Measurements from ENCODE around the gene AKT1.
A peak's percentile ranks its signal among the peaks of the same experiment; 100 is the strongest.

Gene AKT1

DNA sequence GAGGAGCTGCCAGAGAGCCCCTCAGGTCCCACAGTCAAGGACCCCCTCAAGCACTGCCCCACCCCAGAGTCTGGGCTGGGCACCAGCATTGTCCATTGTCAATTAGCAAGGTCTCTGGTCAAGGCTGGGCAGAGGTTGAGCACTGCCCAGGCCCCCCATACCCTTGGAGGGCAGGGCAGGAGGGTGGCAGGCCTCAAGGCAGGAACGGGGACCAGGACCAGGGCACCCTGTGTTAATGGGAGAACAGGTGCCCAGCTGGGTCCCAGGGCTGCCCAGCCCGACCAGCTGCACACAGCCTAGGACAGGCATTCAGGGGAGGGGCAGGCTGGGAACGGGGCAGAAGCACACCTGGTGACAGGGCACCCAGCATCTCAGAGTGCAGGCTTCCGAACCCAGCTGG is 24.2 kb downstream of the AKT1 start:
- DNase-seq, result no peak

DNA sequence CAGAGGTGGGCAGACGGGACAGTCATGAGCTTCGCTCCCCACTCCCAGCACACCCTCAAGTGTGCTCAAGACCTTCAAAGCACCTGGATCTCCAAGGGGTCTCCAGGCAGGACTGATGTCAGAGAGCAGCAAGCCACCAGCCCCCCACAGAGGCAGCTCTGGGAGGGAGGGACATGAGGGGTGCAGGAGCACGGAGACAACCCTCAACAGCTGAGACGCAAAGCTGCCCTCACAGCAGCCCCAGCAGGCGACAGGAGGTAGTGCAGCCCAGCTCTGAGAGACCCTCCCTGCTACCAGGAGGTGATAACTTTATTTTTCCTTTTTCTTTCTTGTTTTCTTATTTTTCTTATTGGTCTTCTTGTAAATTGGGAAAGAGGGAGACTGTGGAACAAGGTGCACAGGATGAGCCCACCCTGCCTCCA is 24.7 kb downstream of the AKT1 start:
- DNase-seq, result no peak

DNA sequence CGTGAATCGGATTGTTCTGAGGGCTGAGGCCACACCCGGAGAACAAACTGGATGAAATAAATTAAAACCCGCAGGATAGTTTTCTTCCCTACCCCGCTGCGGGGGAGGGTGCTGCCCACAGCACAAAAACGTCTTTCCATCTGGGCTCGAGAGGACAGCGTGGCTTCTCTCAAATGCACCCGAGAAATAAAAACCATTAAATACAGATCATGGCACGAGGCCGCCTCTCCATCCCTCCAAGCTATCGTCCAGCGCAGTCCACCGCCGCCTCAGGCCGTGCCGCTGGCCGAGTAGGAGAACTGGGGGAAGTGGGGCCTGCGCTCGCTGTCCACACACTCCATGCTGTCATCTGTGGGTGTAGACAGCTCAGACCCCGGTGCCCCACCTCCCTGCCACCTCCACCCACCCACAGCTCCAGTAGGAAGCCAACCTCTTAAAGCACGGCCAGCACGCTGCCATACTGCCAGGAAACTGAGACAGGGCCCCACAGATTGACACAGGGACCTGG is 25.4 kb downstream of the AKT1 start:
- DNase-seq, result no peak

DNA sequence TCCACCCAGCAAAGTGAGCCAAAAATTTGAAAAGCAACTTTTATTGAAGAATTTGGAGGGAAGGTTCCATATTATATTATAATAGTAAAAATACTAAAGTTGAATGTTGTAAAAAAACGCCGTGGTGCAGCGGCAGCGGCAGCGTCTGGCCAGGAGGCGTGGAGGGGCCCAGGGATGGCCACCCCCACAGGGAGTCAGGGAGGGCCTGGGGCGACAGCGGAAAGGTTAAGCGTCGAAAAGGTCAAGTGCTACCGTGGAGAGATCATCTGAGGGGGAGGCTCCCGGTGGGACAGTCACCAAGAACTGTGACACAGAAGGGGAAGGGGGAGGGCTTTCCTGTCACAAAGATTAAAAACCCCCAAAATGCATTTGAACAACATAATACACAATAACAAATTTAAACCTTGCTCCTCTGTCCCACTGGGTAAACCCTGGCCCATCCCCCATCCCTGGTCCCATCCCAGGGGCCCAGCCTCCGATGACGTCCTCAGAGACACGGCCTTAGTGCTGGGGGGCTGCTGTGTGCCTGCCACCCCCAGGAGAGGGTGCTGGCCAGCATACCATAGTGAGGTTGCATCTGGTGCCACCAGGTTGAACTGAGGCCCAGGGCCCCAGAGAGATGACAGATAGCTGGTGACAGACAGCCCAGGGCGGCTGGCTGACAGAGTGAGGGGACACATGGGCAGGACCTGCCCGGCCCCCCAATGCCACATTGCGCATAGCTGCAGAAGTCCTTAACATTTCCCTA is 26.1 kb downstream of the AKT1 start:
- DNase-seq, result no peak

DNA sequence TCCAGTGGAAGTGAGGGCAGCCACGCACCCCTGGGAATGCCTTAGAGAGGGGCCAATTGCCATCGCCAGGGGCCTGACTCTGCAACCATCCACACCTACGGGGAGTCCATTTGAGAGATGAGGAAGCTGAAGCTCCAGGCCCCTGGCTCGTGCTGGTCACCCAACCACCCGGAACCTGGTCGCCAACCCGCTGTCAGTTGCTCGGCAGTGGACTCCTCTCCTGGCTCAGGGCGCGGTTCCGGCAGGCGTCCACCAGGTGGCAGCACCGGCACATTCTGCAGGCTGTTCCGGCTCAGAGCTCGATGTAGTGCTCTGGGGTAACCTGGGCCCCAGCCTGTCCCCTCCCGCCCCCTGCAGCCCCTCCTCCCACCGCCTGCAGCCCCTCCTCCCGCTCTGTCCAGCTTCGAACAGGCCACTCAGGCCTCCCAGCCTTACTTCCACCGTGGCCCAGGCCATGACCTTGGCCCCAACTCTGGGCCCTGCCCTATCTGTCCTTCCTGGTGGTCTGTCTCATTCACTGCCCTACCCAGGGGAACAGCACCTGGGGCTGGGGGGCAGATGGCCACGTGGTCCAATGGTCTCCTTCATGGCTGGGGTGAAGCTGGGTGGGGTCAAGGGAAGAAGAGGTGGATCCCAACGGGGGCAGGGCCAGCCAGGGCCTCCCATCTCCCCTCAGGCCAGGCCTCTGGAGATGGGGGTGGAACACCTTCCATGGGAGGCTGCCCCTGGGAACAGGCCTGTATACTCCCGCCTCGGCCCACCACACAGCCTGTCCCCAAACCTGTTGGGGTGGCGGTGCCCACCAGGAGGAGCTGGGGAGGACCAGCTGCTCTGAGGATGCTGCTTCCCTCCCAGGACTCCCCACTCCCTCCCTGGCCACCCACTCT is 26.9 kb downstream of the AKT1 start:
- DNase-seq, result peak; percentile 57

DNA sequence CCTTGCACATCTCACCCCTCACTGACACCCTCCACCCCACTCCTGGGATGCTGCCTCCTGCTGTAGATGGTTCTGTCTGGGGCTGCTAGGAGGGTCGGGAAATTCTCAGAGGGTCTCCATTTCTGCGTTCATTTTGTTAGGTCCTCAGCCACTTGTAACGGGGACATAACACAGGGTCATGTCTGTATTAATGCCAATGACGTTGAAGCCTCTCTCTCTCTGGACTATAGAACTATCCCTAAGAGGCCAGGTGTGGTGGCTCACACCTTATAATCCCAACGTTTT is 28.0 kb downstream of the AKT1 start:
- no peak for DNase-seq

DNA sequence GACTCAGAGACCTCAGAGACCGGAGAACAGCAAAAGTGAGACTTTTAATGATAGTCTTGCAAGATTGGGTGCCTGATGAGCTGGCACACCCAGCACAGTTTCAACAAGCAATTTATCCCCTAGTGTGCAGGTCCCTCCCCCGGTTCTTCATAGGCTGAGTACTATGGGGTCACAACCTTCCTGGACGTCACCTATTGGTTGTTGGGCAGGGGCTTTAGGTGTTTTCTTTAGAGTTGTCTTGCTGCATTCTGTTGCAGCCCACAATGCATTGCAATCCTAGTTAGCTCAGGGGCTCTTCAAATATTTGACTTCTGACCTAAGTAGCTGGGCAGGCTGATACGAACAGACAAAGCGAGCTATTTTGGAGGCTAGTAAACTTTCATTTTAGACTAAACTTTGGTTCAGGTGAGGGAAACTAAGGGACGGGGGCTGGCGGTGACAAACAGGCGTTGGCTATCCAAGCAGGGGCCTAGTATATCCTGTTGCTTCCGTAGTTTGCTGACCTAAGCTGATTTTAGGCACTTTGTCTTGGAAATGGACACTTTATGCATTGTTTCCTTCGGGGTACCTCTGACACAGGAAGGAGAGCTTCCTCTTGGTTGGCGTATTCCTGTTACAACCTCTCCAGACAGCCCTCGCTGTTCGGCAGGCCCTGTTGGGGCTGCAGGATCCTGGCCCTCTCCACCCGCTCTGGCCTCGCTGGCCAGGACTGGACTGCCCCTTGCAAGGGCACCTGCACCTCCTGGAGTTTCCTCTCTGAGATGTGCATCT is 28.5 kb downstream of the AKT1 start:
- DNase-seq, result no peak

DNA sequence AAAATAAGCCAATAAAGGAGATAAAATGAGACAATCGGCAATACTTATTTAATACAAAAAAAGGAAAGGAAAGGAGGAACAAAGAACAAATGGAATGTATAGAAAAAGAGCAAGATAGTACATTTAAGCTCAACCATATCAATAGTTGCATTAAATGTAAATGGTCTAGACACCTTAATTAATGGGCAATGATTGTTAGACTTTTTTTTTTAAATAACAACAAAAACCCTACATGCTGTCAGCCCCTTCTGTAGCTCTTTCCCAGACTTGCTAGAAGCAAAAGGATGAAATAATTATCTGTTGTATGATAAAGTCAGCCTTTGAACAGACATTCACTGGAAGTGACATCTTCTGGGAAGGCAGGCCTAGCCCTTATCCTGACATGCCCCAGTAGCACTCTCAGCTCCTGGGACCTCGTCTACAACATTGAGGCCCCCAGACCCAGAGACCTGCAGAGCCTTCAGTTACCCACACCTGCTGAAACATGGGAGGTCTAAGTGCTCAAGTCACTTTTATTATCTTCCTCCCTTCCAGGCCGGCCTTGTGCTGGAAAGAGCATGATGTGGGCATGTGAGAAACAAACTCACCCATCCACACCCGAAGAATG is 29.2 kb downstream of the AKT1 start:
- DNase-seq, result no peak

DNA sequence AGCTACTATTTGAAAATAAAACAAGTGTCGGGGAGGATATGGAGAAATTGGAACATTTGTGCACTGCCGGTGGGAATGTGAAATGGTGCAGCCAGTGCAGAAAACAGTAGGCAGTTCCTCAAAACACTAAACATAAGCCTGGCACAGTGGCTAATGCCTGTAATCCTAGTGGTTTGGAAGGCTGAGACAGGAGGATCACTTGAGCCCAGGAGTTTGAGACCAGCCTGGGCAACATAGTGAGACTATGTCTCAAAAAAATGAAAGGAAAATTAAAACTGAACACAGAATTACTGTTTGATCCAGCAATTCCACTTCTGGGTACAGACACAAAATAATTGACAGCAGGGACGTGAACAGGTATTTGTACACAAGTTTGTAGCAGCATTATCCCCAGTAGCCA is 30.0 kb downstream of the AKT1 start:
- DNase-seq, result no peak

DNA sequence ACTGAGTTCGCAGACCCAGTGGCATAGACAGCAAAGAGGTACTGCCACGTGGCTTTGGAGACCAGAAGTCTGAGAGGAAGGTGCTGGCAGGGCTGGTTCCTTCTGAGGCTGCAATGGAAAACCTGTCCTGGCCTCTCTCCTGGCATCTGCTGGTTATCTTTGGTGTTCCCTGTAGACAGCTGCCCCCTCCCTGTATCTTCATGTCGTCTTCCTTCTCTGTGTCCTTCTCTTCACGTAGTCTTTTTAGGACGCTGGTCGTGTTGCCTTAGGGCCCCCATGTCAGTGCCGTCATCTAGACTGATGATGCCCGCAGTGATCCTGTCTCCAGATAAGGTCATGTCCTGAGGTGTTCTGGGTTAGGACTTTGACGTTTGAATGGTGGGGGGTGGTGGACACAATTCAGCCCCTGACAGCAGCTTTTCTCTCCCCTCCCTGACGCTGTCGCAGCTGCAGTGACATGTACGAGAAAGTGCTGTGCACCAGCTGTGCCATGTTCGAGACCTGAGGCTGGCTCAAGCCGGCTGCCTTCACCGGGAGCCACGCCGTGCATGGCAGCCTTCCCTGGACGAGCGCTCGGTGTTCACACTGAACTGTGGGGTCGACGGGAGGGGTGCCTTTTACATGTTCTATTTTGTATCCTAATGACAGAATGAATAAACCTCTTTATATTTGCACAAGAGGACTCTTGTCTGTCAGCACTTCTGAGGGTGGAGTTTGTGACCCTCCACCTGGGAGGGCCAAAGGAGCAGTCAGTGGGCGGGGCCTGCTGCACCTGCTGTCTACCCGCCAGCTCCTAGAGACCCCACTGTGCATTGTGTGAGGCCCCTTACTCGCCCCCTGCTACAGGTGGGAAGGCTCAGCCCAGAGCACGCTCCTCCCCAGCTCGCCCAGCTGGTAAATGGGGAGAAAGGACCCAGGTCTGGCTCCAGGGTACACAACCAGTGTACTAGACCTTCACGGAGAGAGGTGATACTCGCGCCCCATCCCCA is 36.3 kb downstream of the AKT1 start:
- DNase-seq, result no peak

DNA sequence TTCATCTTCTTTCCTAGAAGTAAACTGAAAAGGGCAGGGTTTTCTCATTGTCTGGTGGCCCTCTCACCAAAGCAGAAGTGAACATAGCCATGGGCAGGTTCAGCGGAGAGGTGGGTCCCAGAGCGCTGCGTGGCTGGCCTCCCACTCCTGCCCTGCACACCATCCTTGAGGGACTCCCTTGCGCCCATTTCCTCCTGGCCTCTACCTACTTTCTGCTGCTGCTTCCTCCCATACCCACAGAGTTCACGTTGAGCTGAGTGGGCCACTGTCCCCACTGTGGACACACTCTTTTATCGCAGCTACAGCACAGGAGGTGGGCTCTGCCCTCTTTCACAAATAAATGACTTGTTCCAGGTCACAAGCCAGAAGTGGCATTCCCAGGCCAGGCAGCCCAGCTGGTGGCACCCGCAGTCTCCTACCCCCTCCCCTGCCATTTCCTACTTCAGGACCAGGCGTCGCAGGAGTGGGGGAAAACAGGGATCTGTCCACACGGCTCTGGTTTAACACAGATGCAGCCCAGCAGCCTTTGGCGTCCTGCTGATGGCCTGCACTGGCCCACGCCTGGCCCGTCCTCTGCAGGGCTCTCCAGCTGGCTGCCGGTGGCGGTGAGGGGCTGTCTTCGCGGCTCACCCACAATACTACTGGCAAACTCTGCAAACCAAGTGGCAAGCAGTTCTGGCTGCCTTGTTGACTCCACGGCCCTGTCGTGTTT is 37.7 kb downstream of the AKT1 start:
- DNase-seq, result no peak

DNA sequence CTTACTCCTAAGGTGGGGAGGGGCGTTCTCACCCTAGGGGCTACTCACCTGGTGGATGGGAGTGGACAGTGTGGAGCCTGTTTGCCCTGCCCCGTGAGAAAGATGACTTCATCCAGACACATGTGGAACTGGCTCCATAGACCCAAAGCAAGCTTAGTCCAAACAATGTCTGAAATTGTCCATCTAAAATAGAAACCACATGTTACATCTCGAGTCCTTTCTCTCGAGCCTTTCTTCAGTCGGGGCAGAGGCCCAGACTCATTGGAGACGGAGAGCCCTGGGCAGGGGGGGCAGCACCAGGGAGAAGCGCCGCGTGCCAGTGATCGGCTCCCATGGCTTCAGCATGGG is 38.3 kb downstream of the AKT1 start:
- DNase-seq, result no peak

DNA sequence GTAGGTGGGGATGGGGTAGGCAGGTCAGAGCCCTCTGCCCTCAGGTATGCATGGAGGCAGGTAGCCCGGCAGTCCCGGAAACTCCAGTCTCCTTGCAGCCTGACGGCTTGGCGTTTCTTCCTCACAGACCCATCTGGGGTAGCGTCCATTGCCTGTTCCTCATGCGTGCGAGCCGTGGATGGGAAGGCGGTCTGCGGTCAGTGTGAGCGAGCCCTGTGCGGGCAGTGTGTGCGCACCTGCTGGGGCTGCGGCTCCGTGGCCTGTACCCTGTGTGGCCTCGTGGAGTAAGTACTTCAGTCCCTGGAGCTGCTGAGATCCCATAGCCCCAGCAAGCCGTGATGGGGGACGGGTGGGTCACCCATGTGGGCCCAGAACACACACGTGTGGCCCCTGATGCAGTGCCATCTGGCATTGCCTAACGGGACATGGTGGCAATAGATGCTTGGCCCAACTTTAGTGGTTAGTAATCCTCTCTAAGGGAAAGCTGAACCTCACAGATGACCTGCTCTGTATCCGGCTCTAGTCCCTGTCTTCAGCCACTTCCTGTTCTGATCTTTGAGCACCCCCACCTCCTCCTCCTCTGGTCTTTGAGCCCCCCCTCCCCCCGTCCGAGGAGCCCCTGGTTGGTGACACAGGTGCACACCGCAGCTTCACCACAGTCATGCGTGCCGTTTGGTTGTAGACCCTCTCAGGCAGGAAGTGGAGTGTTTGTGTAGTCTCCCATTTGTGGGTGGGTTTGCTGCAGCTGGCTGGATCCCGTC is 38.9 kb downstream of the AKT1 start:
- DNase-seq, result no peak

DNA sequence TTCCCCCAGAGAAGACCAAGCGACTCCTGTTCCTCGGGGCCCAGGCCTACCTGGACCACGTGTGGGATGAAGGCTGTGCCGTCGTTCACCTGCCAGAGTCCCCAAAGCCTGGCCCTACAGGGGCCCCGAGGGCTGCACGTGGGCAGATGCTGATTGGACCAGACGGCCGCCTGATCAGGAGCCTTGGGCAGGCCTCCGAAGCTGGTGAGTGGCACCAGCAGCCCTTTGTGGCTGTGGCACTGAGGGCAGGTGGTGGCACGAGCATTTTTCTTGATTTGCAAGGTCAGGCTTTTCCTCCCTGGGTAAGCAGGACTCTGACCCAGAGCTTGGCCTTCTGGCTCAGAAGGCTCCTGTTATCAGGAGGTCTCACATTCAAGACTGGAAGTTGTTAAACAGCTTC is 39.9 kb downstream of the AKT1 start:
- DNase-seq, result no peak

DNA sequence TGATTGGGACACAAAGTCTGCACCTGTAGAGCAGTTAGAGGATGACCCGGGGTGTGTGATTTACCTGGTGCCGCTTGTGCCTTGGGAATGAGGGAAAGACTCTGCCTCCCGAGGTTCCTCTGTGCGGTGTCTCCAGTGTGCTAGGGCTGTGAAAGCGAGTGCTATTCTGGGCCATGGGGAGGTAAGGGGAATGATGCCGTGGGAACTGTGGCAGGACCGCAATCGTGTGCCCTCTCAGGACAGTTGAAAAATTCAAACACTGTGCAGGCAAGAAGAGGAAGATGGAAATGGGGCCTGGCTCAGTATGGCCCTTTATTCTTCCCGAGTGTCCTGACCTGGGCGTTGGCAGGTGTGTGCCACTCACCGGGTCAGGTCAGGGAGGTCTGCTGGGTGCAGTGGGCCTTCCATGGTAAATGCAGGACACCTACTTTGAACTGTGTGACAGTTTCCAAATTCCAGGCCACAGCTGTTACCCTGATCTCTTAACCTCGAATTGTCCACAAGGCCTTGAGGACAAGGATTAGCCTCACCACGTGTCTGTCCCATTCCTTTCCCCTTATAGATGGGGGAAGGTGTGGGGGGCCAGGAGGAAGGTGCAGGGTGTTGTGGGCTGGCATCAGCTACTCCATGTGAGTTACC is 41.2 kb downstream of the AKT1 start:
- DNase-seq, result no peak

DNA sequence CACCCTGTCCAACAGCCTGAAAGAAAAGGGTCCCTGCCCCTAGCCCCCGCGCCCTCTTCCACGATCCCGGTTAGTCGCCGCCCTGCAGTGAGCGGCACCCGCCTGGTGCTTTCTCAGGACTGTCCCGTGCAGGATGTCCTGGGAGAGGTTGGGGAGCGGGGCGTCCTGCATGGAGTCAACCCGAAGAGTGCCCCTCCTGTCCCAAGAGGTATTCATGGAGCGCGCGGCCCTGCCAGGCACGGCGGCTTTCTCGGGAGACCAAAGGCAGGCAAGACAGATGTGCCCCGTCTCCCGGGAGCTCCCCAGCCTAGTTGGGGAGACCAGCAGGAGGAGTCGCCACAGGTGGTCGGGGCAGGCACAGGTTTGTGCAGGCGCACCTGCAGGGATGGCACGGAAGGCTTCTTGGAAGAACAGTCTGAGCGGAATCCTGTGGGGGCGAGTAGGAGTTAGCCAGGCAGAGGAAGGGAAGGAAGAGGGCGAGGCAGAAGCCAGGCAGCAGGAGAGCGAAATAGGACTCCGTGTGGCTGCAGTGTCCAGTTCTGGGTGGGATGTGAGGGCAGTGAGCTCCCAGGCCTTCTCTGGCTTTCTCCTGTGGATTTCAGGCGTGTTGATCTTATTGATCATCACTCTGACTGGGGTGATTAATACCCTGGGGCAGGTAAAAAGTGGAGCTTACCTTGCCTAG is 41.9 kb downstream of the AKT1 start:
- no peak for DNase-seq

DNA sequence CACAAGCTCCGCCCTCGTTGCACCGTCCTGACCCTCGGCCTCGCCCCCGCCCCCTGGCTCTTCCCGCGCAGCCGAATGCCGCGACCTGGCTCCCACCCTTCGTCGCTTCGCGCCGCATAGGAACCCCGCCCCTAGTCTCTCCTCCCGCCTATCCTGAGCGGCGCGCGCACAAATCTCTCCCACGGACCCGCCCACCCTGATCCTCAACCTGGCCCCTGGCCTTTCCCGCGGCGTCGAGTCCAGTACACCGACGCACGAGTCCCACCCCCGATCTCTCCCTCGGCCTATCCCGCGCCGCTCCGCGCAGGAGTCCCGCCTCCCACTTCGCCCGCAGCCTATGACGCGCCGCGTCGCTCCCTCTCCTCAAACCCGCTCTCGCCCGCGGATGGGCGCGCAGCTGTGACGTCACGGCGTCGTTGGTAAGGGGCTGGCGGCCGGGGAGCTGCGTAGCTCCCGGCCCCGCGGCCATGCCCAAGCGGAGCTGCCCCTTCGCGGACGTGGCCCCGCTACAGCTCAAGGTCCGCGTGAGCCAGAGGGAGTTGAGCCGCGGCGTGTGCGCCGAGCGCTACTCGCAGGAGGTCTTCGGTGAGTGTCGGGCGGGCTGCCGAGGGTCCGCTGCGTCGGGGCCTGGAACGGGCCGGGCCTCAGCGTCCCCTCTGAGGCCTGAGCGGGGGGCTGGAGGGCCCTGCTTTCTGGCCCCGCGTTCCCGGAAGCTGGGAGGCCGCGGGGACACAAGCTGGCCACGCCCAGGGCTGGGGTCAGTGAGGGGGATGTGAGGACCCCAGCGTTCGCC is 42.6 kb downstream of the AKT1 start, which contains the start of gene SIVA1:
Gene SIVA1, plus strand, starts transcription at position 413 of the 793 bp plus-strand sequence. Its CDS starts 55 bp downstream, at position 468.
- DNase-seq, result peak; percentile 99

DNA sequence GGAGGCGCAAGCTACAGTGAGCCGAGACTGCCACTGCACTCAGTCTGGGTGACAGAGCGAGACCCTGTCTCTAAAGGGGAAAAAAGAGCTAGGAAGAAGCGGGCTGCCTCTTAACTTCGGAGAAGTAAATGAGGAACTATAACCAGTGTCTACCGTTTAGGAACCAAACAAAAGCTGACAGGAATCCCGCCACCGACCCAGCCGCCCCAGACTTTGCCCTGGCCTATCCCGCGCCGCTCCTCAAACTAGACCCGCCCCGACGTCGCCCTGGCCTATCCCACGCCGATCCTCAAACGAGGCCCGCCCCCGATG is 43.2 kb downstream of the AKT1 start:
- DNase-seq, result no peak
